HG03097 (cell line): Measurements from ENCODE around the gene STAT5B.
"Not testable (repeated sequence)": the region's sequence is repeated elsewhere in the genome, so short reads cannot be mapped to it uniquely, and the experiment has no call there.

Source experiments
- ATAC-seq: cut with Tn5 transposase; IDR thresholded peaks from one replicate; pipeline ENCODE4 v1.9.1; 2021; ENCODE audit not compliant: unreplicated experiment, low FRiP score

The STAT5B gene

DNA sequence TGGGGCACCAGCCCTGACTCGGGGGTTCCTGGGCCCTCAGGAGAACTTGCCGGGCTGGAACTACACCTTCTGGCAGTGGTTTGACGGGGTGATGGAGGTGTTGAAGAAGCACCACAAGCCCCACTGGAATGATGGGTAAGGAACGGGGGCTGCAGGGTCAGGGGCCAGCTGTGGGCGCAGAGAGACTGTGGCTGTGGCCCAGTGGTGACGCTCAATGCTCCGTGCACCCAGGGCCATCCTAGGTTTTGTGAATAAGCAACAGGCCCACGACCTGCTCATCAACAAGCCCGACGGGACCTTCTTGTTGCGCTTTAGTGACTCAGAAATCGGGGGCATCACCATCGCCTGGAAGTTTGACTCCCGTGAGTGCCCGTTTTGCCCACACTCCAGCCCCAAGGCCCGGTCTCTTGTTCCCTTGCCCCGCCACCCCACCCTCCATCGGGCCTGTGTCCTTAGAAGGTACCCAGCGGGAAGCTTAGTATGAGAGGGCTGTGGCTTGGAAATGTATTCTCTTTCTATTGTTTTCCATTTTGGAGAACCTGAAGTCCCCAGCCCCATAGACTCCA is 31.3 kb upstream of the STAT5B start:
- no peak for ATAC-seq

DNA sequence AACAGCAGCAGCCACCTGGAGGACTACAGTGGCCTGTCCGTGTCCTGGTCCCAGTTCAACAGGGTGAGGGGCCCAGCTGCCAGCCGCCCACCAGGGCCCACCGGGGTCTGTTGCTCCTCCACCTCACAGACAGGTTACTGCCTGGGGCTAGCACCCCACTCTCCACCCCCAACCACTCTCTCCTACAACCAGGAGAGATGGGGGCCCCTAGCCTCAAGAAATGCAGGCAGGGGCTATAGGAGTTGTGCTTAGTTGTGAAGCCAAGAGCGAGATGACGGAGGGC is 30.1 kb upstream of the STAT5B start:
- no peak for ATAC-seq

GRCh38 chr17:42305543-42306384 is 29.6 kb upstream of the STAT5B start:
- no peak for ATAC-seq

GRCh38 chr17:42305031-42305330 is 28.8 kb upstream of the STAT5B start:
- not testable (repeated sequence) for ATAC-seq

GRCh38 chr17:42304187-42305030 is 28.2 kb upstream of the STAT5B start:
- ATAC-seq, result no peak

- ATAC-seq, result no peak
These were observed 27.5 kb upstream of the STAT5B start for GRCh38 chr17:42303694-42304093.

GRCh38 chr17:42301022-42301421 is 24.8 kb upstream of the STAT5B start:
- no peak for ATAC-seq

DNA sequence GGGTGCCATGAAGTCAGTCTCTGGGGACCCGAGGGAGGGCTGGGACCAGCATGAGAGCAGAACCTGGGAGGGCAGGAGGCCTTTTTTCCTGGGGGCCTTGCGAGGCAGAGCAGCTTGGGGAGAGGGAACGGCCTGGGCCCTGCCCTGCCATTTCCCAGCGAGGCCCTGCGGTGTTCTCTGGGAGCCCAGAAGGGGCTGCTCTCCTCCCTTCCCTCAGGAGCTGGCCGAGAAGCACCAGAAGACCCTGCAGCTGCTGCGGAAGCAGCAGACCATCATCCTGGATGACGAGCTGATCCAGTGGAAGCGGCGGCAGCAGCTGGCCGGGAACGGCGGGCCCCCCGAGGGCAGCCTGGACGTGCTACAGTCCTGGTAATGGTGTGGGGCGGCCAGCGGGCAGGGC is 23.7 kb upstream of the STAT5B start:
- not testable (repeated sequence) for ATAC-seq

- ATAC-seq, result not testable (repeated sequence)
These were observed 23.2 kb upstream of the STAT5B start for GRCh38 chr17:42299361-42299760.

GRCh38 chr17:42297775-42298174 is 21.6 kb upstream of the STAT5B start:
- not testable (repeated sequence) for ATAC-seq

DNA sequence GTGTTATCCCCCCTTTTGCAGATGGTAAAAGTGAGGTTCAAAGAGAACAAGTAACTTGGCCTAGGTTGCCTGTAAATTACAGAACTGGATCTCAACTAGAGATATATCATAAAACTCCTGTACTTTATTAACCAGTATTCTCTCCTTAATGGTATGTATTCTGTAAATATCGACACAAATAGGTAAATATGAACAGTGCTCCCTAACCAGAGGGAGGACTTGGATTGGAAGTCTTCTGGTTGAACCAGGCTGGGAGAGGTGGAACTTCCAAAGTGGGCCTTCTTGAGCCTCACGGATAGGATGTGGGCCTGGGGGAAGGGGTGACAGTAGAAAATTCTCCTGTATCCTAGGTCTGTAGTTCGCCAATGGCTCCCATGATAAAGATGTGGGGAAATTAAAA is 19.8 kb upstream of the STAT5B start:
- no peak for ATAC-seq

DNA sequence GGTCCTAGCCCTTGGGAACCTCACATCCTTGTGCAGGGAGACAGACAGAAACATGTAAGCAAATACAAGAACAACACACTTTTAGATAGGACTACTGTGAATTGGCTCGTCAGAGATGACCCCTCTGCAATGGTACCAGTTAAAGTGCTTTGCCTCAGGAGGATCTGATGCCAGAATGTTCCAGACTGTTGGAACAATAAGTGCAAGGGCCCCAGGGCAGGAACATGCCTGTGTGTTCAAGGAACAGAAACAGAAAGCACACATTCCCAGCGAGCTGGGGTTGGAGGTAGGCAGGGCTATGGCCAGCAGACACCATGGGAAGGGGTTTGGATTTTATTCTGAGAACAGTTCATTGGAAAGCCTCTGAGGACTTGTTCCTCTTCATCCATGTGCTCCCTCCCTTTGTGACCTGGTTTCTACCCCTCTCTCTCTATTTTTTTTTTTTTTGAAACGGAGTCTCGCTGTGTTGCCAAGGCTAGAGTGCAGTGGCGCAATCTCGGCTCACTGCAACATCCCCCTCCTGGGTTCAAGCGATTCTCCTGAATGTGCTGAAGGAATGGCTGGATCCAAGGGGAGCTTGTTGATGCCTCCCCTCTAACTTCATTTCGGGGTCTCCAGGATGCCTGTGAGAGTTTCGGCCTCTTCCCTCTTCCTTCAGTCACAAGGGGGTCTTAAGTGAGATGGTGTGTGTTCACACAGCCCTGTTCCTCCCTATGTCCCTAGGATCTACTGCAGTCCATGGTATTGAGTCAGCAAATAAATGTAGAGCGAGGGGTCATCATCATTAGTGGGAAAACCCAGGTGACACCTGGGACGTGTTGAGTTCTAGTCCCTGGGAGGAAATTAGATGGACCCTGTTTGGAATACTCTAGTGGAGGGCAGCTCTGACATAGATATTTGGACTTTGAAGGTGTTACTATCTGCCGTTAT is 18.5 kb upstream of the STAT5B start:
- ATAC-seq, result no peak

DNA sequence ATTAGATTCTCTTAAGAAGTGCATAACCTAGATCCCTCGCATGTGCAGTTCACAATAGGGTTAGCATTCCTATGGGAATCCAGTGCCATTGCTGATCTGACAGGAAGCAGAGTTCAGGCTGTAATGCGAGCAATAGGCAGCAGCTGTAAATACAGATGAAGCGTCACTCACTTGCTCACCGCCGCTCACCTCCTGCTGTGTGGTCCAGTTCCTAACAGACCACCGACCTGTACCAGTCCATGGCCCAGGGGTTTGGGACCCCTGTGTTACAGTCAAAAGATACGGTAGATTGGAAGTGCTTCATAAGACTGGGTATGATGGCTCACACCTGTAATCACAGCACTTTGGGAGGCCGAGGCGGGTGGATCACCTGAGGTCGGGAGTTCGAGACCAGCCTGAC is 14.9 kb upstream of the STAT5B start:
- no peak for ATAC-seq

GRCh38 chr17:42290577-42290976 is 14.4 kb upstream of the STAT5B start:
- no peak for ATAC-seq

GRCh38 chr17:42289611-42290181 is 13.5 kb upstream of the STAT5B start:
- ATAC-seq, result no peak

DNA sequence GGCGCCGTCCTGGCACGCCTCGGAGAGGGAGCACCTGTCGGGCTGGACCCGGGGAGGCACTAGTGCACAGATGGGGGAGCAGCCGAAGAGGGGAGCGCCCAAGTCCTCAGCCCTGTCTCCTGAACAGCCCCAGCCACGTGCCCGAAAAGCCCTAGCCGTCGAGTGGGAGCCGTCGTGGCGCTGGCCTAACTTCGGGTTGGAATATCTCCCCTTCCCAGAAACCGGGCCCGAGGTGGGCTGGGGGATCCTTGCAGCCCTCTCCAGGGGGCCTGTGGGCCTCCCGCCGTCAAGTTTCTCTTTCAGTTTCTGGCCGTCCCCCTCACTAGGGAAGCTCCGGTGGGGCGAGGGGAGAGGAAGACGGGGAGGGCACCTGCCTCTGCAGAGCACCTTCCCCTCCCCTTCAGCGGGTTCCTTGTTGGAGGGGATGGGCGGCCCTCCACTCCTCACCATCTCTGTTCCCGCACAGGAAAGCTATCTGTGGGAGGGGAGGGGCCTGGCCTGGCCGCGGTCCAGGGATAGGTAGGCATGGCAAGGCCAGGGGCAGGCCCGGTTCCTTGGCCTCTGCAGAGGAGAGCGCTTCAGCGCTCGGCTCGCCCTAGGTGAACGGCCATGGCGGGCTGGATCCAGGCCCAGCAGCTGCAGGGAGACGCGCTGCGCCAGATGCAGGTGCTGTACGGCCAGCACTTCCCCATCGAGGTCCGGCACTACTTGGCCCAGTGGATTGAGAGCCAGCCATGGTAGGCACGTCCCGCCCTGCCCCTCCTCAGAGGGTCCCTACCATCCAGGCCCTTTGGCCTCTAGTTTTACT is 12.8 kb upstream of the STAT5B start:
- no peak for ATAC-seq

DNA sequence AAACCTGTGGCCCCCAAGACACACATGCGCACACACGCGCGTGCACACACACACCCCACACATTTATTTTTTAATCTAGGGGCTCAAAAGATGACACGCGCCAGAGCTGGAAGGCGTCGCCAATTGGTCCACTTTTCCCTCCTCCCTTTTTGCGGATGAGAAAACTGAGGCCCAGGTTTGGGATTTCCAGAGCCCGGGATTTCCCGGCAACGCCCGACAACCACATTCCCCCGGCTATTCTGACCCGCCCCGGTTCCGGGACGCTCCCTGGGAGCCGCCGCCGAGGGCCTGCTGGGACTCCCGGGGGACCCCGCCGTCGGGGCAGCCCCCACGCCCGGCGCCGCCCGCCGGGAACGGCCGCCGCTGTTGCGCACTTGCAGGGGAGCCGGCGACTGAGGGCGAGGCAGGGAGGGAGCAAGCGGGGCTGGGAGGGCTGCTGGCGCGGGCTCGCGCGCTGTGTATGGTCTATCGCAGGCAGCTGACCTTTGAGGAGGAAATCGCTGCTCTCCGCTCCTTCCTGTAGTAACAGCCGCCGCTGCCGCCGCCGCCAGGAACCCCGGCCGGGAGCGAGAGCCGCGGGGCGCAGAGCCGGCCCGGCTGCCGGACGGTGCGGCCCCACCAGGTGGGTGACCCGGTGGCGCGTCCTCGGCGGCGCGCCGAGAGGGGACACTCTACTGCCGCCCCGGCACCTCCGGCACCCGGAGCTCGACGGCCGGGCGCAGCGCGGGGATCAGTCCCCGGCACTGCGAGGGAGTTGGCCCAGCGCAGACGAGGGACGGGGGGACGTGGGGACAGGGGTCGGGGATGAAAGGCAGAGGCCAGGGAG is 12.0 kb upstream of the STAT5B start, which contains the start of gene STAT5A:
STAT5A (plus strand) TSS at position 522 of the 826 bp plus-strand sequence. CDS start 914 bp downstream, outside the sequence.
- ATAC-seq, result peak; percentile 43

DNA sequence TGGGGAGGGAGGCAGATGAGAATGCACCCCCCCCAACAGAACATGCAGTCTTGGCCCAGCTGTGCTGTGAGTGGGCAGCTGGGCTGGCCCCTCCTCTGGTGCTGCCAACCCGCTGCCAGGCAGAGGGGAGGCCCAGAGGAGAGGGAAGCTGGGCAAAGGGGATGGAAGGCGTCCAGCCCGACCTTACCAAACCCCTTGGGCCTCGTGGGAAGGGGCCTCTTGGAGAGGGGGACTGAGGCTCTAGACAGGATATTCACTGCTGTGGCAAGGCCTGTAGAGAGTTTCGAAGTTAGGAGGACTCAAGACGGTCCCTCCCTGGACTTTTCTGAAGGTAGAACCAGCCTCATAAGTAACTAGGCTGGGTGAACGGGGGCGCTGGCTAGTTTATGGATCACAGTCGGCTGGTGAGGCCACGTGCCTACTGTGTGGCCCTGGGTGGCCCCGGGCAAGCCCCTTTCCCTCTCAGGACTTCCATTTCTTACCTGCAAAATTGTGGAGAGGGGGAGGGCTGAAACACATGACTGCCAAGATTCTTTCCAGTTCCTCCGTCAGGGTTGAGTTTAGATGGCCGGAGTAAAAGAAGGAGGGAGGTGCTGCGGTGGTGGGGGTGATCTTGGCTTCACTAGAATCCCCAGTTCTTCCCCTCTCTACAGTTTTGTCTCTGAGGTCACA is 11.2 kb upstream of the STAT5B start:
- no peak for ATAC-seq
